Measurements from ENCODE around the gene OMA1.
"Not testable (repeated sequence)": the region's sequence is repeated elsewhere in the genome, so short reads cannot be mapped to it uniquely, and the experiment has no call there.

OMA1 gene

GRCh38 chr1:58546520-58547308, at the start of gene OMA1:
Gene OMA1 (minus strand): TSS chr1:58546726. CDS start chr1:58539294, 7,432 bp downstream.
- DNase-seq, result peak; percentile 98

GRCh38 chr1:58594546-58594945, 48.0 kb upstream of the OMA1 start:
- DNase-seq, result no peak

DNA sequence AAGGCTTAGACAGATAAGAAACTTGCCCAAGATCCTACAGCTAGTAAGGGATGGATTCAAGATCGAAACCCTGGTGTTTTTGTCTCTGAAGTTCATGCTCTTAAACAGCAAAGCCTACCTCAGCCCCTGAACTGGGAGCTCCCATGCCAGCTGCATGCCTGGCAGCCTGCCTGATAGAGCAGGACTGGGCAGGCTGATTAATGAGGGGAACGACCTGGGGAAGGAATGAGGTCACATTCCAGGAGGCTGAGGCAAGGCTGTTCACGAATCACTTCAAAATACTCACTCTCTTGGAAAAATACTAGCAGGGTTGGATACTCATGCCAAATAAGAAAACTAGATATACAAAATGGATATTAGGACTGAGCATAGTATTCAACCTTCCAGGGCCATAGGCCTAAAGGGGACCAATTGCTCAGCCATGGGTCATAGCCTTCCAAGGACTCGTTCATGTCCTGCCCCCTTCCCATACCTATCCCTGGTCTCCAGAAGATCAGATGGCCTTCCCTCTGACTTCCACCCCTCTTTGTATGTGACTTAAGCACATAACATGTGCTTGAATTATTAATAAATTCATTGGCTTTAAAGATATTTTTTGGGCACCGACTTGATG, 46.1 kb upstream of the OMA1 start:
- no peak for DNase-seq

DNA sequence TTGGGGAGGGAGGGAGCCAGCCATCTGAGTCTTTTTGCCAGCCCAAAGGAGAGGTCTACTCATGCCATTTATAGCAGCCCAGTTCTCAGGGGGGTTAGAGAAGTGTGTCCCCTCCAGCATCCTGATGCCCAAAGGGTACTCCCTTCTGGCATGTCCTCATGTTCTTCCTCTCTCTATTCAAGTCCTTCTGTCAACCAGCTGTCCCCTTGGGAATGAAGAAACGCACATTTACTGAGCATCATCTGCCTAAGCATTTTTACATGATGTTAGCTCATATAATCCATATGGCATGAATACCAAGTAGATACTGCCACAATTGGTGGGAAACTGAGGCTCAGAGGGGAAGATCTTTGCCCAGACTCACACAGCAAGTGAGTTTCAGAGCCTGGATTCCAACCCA, 45.3 kb upstream of the OMA1 start:
- no peak for DNase-seq

GRCh38 chr1:58590019-58590418, 43.5 kb upstream of the OMA1 start:
- DNase-seq, result no peak

GRCh38 chr1:58588396-58588795, 41.9 kb upstream of the OMA1 start:
- no peak for DNase-seq

GRCh38 chr1:58587667-58588066, 41.1 kb upstream of the OMA1 start:
- DNase-seq, result no peak

- DNase-seq, result no peak
Observed at GRCh38 chr1:58586271-58586670, 39.7 kb upstream of the OMA1 start.

- DNase-seq, result no peak
Observed at GRCh38 chr1:58585581-58586151, 39.1 kb upstream of the OMA1 start.

- no peak for DNase-seq
Observed at GRCh38 chr1:58585166-58585565, 38.6 kb upstream of the OMA1 start.

- DNase-seq, result no peak
Observed at GRCh38 chr1:58584082-58584895, 37.8 kb upstream of the OMA1 start.

DNA sequence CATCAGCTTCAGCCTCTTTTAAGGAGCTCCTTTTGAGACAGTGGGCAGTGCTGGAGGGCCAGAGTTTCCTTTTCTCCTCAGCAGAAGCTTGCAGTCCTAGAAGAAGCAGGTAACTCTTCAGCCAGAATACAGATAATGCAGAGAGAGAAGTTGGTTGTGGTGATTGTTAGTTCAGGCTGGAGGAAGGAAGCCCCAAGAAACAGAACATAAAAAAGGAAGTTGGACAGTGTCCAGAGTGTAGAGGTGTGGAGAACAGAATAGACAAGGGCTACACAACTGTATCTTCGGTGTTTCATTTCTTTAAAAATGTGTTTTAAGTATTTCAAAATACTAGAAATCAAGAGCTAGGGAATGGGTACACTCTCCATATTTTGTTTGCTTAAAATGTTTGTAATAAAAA, 37.0 kb upstream of the OMA1 start:
- no peak for DNase-seq

DNA sequence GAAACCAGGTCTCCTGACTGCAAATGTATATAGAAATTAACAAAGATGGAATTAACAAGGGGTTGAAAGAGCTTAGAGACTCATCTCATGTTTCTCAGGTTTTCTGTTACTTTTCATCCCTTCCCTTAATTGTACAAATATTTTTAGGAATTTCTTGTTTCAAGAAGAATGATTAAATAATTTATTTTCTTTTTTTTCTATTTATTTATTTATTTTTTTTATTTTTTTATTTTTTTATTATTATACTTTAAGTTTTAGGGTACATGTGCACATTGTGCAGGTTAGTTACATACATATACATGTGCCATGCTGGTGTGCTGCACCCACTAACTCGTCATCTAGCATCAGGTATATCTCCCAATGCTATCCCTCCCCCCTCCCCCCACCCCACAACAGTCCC, 35.6 kb upstream of the OMA1 start:
- DNase-seq, result not testable (repeated sequence)

GRCh38 chr1:58581641-58582040, 35.1 kb upstream of the OMA1 start:
- no peak for DNase-seq

DNA sequence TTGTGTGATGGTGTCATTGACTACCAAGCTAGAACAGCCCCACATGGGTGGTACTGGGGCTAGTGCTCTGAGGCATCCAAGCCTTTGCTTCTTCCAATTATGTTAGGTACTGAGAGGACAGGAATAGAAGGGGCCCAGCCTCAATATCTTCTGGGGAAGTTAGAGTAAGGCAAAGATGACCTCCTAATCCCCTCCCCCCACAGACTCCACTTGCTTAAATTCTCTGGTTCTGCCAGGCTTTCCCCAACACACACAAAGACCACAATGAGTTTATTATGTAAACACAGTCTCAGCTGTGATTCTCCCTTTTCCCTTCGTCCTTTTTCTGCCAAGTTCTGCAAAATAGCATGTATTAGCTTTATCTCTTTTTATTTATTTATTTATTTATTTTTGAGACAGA, 33.7 kb upstream of the OMA1 start:
- DNase-seq, result no peak

DNA sequence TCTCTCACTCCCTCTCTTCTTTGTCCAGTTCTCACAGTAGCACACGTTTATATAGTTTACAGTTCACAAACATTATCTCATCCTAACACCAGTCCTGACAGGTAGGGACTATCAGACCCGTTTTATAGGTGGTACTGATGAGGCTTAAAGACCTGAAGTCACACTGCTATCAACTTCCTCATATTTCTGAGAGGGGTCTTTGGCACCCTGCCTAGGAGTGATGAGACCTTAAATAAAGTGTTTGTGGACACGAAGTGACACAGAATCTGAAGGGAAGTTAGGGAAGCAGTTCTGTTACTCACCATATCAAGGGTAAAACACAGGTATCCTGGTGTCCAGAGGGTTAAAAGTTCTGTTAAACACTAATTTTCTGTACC, 31.1 kb upstream of the OMA1 start:
- no peak for DNase-seq

DNA sequence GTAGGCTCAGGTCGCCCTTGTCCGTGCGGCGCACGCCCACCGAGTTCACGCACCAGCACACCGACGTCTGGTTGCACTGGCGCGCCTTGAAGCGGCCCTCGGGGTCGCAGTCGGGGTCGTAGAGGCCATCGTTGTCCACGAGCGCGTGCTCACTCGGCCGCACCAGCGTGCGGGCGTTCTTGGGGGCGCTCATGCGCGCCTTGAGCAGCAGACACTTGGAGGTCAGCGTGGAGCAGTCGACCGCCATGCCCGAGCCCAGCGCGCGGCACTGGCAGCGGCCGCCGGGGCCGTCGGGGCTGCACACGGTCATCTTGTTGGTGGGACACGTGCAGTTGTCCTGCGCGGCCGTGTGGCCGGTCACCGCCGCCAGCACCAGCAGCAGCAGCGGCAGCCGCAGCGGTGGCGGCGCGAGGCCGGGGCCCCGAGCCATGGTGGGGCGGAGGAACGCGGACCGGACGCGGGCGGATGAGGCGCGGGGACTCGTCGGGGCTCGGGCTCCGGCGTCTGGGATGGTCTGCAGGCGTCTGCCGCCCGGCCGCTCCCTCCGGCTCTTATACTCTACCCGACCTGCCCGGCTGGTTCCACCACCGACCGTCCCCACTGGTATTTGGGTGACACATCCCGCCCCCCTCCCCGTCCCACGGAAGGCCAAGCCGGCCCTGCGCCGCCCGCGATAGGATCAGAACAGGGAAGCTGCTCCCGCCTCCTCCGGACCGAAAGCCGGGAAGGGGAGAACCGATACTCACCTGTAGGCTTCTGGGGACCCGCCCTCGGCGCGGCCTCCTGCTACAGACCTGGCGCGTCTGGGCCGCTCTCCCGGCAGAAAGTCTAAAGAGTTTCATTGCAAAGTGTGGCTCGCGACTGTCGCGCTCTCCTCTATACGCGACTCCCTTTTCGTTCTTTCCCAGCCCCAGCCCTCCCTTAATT, 30.5 kb upstream of the OMA1 start, which contains the start of gene TACSTD2:
TSS of gene TACSTD2 (minus strand) at position 526 of the 927 bp plus-strand sequence. CDS start at position 430, 96 bp downstream.
- DNase-seq, result no peak

DNA sequence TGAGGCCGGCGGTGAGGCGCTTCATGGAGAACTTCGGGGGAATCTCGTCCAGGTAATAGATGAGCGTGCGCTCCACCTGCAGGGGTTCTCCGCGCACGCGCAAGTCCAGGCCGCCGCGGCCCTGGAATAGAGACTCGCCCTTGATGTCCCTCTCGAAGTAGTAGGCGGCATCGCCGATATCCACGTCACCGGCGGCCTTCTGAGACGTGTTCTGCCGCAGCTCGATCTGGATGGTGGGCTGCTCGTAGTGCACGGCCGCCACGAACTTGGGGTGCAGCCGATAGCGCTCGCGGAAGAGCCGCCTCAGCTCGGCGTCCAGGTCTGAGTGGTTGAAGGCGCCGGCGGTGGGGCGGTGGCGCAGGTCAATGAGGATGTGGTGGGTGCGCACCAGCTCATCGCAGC, 29.8 kb upstream of the OMA1 start:
- DNase-seq, result no peak

DNA sequence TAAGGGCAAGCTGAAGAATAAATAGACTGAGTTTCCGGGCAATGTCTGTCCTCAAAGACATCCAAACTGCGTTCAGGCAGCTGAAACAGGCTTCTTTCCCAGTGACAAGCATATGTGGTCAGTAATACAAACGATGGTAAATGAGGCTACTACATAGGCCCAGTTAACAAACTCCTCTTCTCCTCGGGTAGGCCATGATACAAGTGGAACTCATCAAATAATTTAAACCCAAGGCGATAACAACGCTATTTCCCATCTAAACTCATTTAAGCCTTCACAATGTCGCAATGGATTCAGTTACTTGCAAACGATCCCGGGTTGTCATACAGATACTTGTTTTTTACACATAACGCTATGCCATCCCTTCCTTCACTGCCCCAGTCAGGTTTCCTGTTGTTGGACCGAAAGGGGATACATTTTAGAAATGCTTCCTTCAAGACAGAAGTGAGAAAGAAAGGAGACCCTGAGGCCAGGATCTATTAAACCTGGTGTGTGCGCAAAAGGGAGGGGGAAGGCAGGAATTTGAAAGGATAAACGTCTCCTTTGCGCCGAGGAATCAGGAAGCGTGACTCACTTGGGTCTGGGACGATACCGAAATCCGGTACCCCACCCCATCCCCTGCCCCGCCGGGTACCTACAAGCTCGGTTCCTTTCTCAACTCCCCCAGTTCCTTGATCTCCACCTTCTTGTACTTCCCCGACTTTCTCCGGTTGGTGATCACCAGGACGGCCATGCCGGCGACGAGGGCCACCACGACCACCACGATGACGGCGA, 29.2 kb upstream of the OMA1 start:
- DNase-seq, result no peak

DNA sequence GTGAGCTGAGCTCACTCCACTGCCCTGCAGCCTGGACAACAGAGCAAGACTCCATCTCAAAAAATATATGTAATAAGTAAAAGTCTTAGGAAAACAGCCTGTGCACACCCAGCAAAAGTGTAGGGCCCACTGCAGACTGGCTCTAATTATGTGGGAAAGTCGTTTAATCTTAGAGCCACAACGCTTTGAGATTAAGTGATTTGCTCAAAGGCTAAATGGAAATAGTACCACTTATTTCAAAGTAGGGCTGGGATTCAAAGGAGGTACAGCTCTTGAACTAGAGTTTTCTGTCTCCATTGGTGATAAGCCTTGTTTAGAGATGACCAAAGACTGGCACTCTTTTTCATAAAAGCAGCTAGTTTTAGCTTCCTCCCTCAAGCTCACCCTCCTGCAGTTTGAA, 28.3 kb upstream of the OMA1 start:
- DNase-seq, result no peak

All from activated CD8-positive, alpha-beta memory T cell treated with anti-CD3 and anti-CD28 coated beads, Interleukin-2, amount 50 U/mL, for 4 hours (primary cell).